Measurements from ENCODE around the gene PPP1R9A.

Gene PPP1R9A

GRCh38 chr7:94908323-94909178 is 1.2 kb downstream of the PPP1R9A start:
- no peak for DNase-seq (ENCODE audit: low read depth in 1 of 2, low spot score in 1 of 2)

- no peak for DNase-seq (ENCODE audit: low read depth in 1 of 2, low spot score in 1 of 2)
These were observed 1.7 kb downstream of the PPP1R9A start for GRCh38 chr7:94909179-94909466.

- no peak for DNase-seq (ENCODE audit: low read depth in 1 of 2, low spot score in 1 of 2)
These were observed 4.7 kb downstream of the PPP1R9A start for GRCh38 chr7:94912085-94912484.

GRCh38 chr7:94913391-94913790 is 6.0 kb downstream of the PPP1R9A start:
- no peak for DNase-seq (ENCODE audit: low read depth in 1 of 2, low spot score in 1 of 2)

- DNase-seq (ENCODE audit: low read depth in 1 of 2, low spot score in 1 of 2): no peak
These were observed 14.5 kb downstream of the PPP1R9A start for GRCh38 chr7:94921911-94922310.

GRCh38 chr7:94922457-94922856 is 15.1 kb downstream of the PPP1R9A start:
- no peak for DNase-seq (ENCODE audit: low read depth in 1 of 2, low spot score in 1 of 2)

- no peak for DNase-seq (ENCODE audit: low read depth in 1 of 2, low spot score in 1 of 2)
These were observed 16.0 kb downstream of the PPP1R9A start for GRCh38 chr7:94923412-94923811.

GRCh38 chr7:94928168-94928707 is 20.8 kb downstream of the PPP1R9A start:
- DNase-seq (ENCODE audit: low read depth in 1 of 2, low spot score in 1 of 2): no peak

- no peak for DNase-seq (ENCODE audit: low read depth in 1 of 2, low spot score in 1 of 2)
These were observed 26.0 kb downstream of the PPP1R9A start for GRCh38 chr7:94933256-94933990.

GRCh38 chr7:94939395-94939794 is 32.0 kb downstream of the PPP1R9A start:
- no peak for DNase-seq (ENCODE audit: low read depth in 1 of 2, low spot score in 1 of 2)

- no peak for DNase-seq (ENCODE audit: low read depth in 1 of 2, low spot score in 1 of 2)
These were observed 32.8 kb downstream of the PPP1R9A start for GRCh38 chr7:94940241-94940640.

GRCh38 chr7:94941844-94942632 is 34.6 kb downstream of the PPP1R9A start:
- no peak for DNase-seq (ENCODE audit: low read depth in 1 of 2, low spot score in 1 of 2)

GRCh38 chr7:94943134-94943533 is 35.7 kb downstream of the PPP1R9A start:
- DNase-seq (ENCODE audit: low read depth in 1 of 2, low spot score in 1 of 2): no peak

GRCh38 chr7:94949532-94949931 is 42.1 kb downstream of the PPP1R9A start:
- no peak for DNase-seq (ENCODE audit: low read depth in 1 of 2, low spot score in 1 of 2)

- DNase-seq (ENCODE audit: low read depth in 1 of 2, low spot score in 1 of 2): no peak
These were observed 48.4 kb downstream of the PPP1R9A start for GRCh38 chr7:94955807-94956206.

- no peak for DNase-seq (ENCODE audit: low read depth in 1 of 2, low spot score in 1 of 2)
These were observed 49.7 kb downstream of the PPP1R9A start for GRCh38 chr7:94957061-94957460.

GRCh38 chr7:94962661-94963060 is 55.3 kb downstream of the PPP1R9A start:
- no peak for DNase-seq (ENCODE audit: low read depth in 1 of 2, low spot score in 1 of 2)

- DNase-seq (ENCODE audit: low read depth in 1 of 2, low spot score in 1 of 2): no peak
These were observed 62.2 kb downstream of the PPP1R9A start for GRCh38 chr7:94969434-94970084.

- no peak for DNase-seq (ENCODE audit: low read depth in 1 of 2, low spot score in 1 of 2)
These were observed 62.7 kb downstream of the PPP1R9A start for GRCh38 chr7:94970085-94970576.

GRCh38 chr7:94971051-94971867 is 63.9 kb downstream of the PPP1R9A start:
- DNase-seq (ENCODE audit: low read depth in 1 of 2, low spot score in 1 of 2): no peak
